GM12878 (cell line): ENCODE results near the gene C9orf72. TPM values are rescaled to one million over a fixed set of nuclear protein-coding genes. Genes with fewer than 3 reads are reported as not detected.
A peak's percentile ranks its signal among the peaks of the same experiment; 100 is the strongest.

Experiments used
- ATF3 ChIP-seq: IDR thresholded peaks from 2 replicates; pipeline ENCODE4 v1.6.1; 2011; ENCODE audit warnings: low read depth, mild to moderate bottlenecking, low read length, moderate library complexity, borderline replicate concordance; ENCODE audit errors: extremely low read depth
- FOXK2 ChIP-seq: fragments of 450-650 bp; IDR thresholded peaks from 2 replicates; pipeline ENCODE4 v1.6.1; 2017; ENCODE audit warnings: mild to moderate bottlenecking, moderate library complexity
- HDAC2 ChIP-seq: fragments of 200-600 bp; sonication (generic); IDR thresholded peaks from 2 replicates; pipeline ENCODE4 v1.6.1; 2017
- NKRF ChIP-seq: fragments of 450-650 bp; conservative IDR thresholded peaks from 2 replicates; pipeline ENCODE4 v1.6.1; 2017; ENCODE audit warnings: mild to moderate bottlenecking, moderate library complexity
- PAX5 ChIP-seq: IDR thresholded peaks from 2 replicates; pipeline ENCODE4 v1.6.1; 2011; ENCODE audit warnings: low read depth, low read length, borderline replicate concordance
- POLR2A ChIP-seq: IDR thresholded peaks from 2 replicates; pipeline ENCODE4 v1.6.1; 2011; ENCODE audit warnings: low read depth, mild to moderate bottlenecking, low read length
- RAD51 ChIP-seq: fragments of 450-650 bp; IDR thresholded peaks from 2 replicates; pipeline ENCODE4 v1.6.1; 2016; ENCODE audit warnings: moderate library complexity, mild to moderate bottlenecking, inconsistent platforms
- RELA ChIP-seq: fragments of 450-650 bp; IDR thresholded peaks from 2 replicates; pipeline ENCODE4 v1.8.0; 2014; ENCODE audit warnings: borderline replicate concordance; ENCODE audit not compliant: partially characterized antibody
- SIX5 ChIP-seq: IDR thresholded peaks from 2 replicates; pipeline ENCODE4 v1.6.1; 2011; ENCODE audit warnings: mild to moderate bottlenecking, low read depth, low read length, moderate library complexity; ENCODE audit not compliant: severe bottlenecking
- STAT3 ChIP-seq: IDR thresholded peaks from 2 replicates; pipeline ENCODE4 v1.6.1; 2011; ENCODE audit warnings: low read depth, low read length, improper control_type of control experiment
- TARDBP ChIP-seq: IDR thresholded peaks from 2 replicates; pipeline ENCODE4 v1.6.1; 2016; ENCODE audit warnings: borderline replicate concordance
- ZNF24 ChIP-seq: fragments of 450-650 bp; IDR thresholded peaks from 2 replicates; pipeline ENCODE4 v1.6.1; 2017; ENCODE audit warnings: antibody characterized with exemption, mild to moderate bottlenecking
- polyA plus RNA-seq, 11 experiments: library from polyadenylated mRNA; depleted of rRNA in 4 of 11; unstranded in 6 of 11; stranded (reverse) in 5 of 11; fragments of >200 nt; fragmentation: Nextera tagmentation in 4 of 11; fragmentation: Illumina TruSeq in 1 of 11; extraction: Ambion mirVana in 4 of 11; extraction: Trizol in 1 of 11; gene quantifications; 1 replicate in 1 of 11; 2 replicates in 10 of 11; pipeline versions ENCODE4 v1.2.1 to v1.2.3, GENCODE V29; 2011 to 2016; ENCODE audit warnings: inconsistent platforms in 2 of 11, missing spikeins in 2 of 11, low read depth in 1 of 11
- total RNA-seq, 4 experiments: library from RNA; depleted of rRNA in 3 of 4; stranded (reverse); fragments of >200 nt in 3 of 4; fragmentation: Illumina TruSeq in 1 of 4; extraction: Trizol in 1 of 4; gene quantifications; 2 replicates each; pipeline versions ENCODE4 v1.2.1 to v1.2.3, GENCODE V29; 2013 to 2021

Gene C9orf72
- total and polyA plus RNA-seq, 10 of the 15 experiments (the other 5 are each of a cell fraction or from before 2014, with no cell fraction given), result 4.8 to 9.0 (median 6.4) TPM

DNA sequence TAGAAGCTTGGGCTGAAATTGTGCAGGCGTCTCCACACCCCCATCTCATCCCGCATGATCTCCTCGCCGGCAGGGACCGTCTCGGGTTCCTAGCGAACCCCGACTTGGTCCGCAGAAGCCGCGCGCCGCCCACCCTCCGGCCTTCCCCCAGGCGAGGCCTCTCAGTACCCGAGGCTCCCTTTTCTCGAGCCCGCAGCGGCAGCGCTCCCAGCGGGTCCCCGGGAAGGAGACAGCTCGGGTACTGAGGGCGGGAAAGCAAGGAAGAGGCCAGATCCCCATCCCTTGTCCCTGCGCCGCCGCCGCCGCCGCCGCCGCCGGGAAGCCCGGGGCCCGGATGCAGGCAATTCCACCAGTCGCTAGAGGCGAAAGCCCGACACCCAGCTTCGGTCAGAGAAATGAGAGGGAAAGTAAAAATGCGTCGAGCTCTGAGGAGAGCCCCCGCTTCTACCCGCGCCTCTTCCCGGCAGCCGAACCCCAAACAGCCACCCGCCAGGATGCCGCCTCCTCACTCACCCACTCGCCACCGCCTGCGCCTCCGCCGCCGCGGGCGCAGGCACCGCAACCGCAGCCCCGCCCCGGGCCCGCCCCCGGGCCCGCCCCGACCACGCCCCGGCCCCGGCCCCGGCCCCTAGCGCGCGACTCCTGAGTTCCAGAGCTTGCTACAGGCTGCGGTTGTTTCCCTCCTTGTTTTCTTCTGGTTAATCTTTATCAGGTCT lies at the start of gene C9orf72 (continued):
- TF ChIP-seq NKRF (peak; percentile 58; the same call in 1 of the 2 replicates), SIX5 (no peak), TARDBP (no peak), HDAC2 (no peak), PAX5 (0 out of 2 replicates have a peak, but pooled peaks have one; percentile 22), FOXK2 (no peak), POLR2A (peak; percentile 73), ZNF24 (no peak), STAT3 (no peak), ATF3 (no peak), RELA (no peak), RAD51 (no peak)
